ENCODE results near the gene JUN.

The JUN gene

GRCh38 chr1:58792846-58793245 lies 9.0 kb upstream of the JUN start:
- Histone ChIP-seq H3K36me3 (no peaks in the 10 kb centered on the region), H3K4me3 (ENCODE audit: low read depth in 1 of 2, low read length in 1 of 2) (no peak overlapping the region), H3K27me3 (peaks cover 91% of the 10 kb centered on the region), H3K4me1 (ENCODE audit: control insufficient read depth in 1 of 2, insufficient read depth in 1 of 2, low read depth in 1 of 2, low read length in 1 of 2) (no peaks in the 10 kb centered on the region), H3K27ac (no peak overlapping the region), H3K9me3 (no peaks in the 10 kb centered on the region)
- TF ChIP-seq CTCF (IDR thresholded peaks at IDR 0.05): no peak

- Histone ChIP-seq H3K27ac (no peak overlapping the region), H3K36me3 (no peaks in the 10 kb centered on the region), H3K4me3 (ENCODE audit: low read depth in 1 of 2, low read length in 1 of 2) (no peak overlapping the region), H3K9me3 (no peaks in the 10 kb centered on the region), H3K27me3 (peaks cover 100% of the 10 kb centered on the region), H3K4me1 (ENCODE audit: control insufficient read depth in 1 of 2, insufficient read depth in 1 of 2, low read depth in 1 of 2, low read length in 1 of 2) (no peaks in the 10 kb centered on the region)
- no peak for TF ChIP-seq CTCF (IDR thresholded peaks at IDR 0.05)
Measured at GRCh38 chr1:58791106-58791505, 7.3 kb upstream of the JUN start.

GRCh38 chr1:58789996-58790660 lies 6.3 kb upstream of the JUN start:
- TF ChIP-seq CTCF (IDR thresholded peaks at IDR 0.05): no peak
- Histone ChIP-seq H3K27me3 (peaks cover 100% of the 10 kb centered on the region), H3K36me3 (no peaks in the 10 kb centered on the region), H3K4me1 (ENCODE audit: control insufficient read depth in 1 of 2, insufficient read depth in 1 of 2, low read depth in 1 of 2, low read length in 1 of 2) (peaks cover 4% of the 10 kb centered on the region in 2 experiments), H3K27ac (no peak overlapping the region), H3K9me3 (no peaks in the 10 kb centered on the region), H3K4me3 (ENCODE audit: low read depth in 1 of 2, low read length in 1 of 2) (no peak overlapping the region)

- Histone ChIP-seq H3K27ac (no peak overlapping the region), H3K36me3 (no peaks in the 10 kb centered on the region), H3K27me3 (peaks cover 100% of the 10 kb centered on the region), H3K9me3 (no peaks in the 10 kb centered on the region), H3K4me1 (ENCODE audit: control insufficient read depth in 1 of 2, insufficient read depth in 1 of 2, low read depth in 1 of 2, low read length in 1 of 2) (peaks cover 11% of the 10 kb centered on the region in 2 experiments), H3K4me3 (ENCODE audit: low read depth in 1 of 2, low read length in 1 of 2) (no peak overlapping the region)
- no peak for TF ChIP-seq CTCF (IDR thresholded peaks at IDR 0.05)
Measured at GRCh38 chr1:58789322-58789856, 5.5 kb upstream of the JUN start.

GRCh38 chr1:58788259-58788658 lies 4.4 kb upstream of the JUN start:
- Histone ChIP-seq H3K4me3 (ENCODE audit: low read depth in 1 of 2, low read length in 1 of 2) (no peak overlapping the region), H3K27ac (no peak overlapping the region), H3K4me1 (ENCODE audit: control insufficient read depth in 1 of 2, insufficient read depth in 1 of 2, low read depth in 1 of 2, low read length in 1 of 2) (peaks cover 18 to 19% of the 10 kb centered on the region in 2 experiments), H3K36me3 (no peaks in the 10 kb centered on the region), H3K9me3 (no peaks in the 10 kb centered on the region), H3K27me3 (peaks cover 94% of the 10 kb centered on the region)
- TF ChIP-seq CTCF (IDR thresholded peaks at IDR 0.05): no peak

Data from neutrophil (primary cell).